WTC11 (cell line): ENCODE data around the gene ANO1. TPM values are rescaled to one million over a fixed set of nuclear protein-coding genes. Genes with fewer than 3 reads are reported as not detected.

ENCODE experiments used
- ATAC-seq: fragments of 200-7000 bp; cut with Tn5 transposase; 2 replicates; pipeline ENCODE4 v1.10.0; 2021; ENCODE audit warnings: mild to moderate bottlenecking, moderate library complexity
- CTCF ChIA-PET: fragments of 300-600 bp; sonication (Branson Sonifier 250); formaldehyde crosslinking; loops from one replicate; lab custom pipeline; 2021; ENCODE audit warnings: antibody characterized with exemption; lab: Charles Lee
- POLR2A ChIA-PET: fragments of 350-600 bp; sonication (Branson Sonifier 250); formaldehyde crosslinking; loops from one replicate; lab custom pipeline; 2021; ENCODE audit warnings: antibody characterized with exemption; lab: Charles Lee
- DNase-seq: peaks from one replicate; pipeline ENCODE4 v3.0.0; 2021; ENCODE audit warnings: low spot score
- H3K27ac Mint-ChIP-seq: 2 replicates; pipeline ENCODE4 v1.8.0; 2021; ENCODE audit warnings: mixed read lengths
- H3K27me3 Mint-ChIP-seq: 2 replicates; pipeline ENCODE4 v1.8.0; 2021; ENCODE audit warnings: low read depth, mild to moderate bottlenecking, moderate library complexity, mixed read lengths
- H3K36me3 Mint-ChIP-seq: 2 replicates; pipeline ENCODE4 v1.8.0; 2021; ENCODE audit warnings: mixed read lengths
- H3K4me1 Mint-ChIP-seq: 2 replicates; pipeline ENCODE4 v1.8.0; 2022; ENCODE audit warnings: mixed read lengths
- H3K4me3 Mint-ChIP-seq: 2 replicates; pipeline ENCODE4 v1.8.0; 2021; ENCODE audit warnings: mild to moderate bottlenecking, moderate library complexity, mixed read lengths
- H3K9me3 Mint-ChIP-seq: 2 replicates; pipeline ENCODE4 v1.8.0; 2021; ENCODE audit warnings: mixed read lengths
- E2F5 ChIP-seq: sonication (generic); formaldehyde crosslinking; IDR thresholded peaks from 2 replicates; pipeline ENCODE4 v1.8.1; 2022; ENCODE audit warnings: mild to moderate bottlenecking, moderate library complexity, missing genetic modification reagents
- ELF4 ChIP-seq: sonication (generic); formaldehyde crosslinking; IDR thresholded peaks from 2 replicates; pipeline ENCODE4 v1.8.1; 2022; ENCODE audit warnings: low read depth, mild to moderate bottlenecking, moderate library complexity, missing genetic modification reagents
- EMX1 ChIP-seq: fragments of 250-450 bp; sonication (Bioruptor Pico); IDR thresholded peaks from 2 replicates; pipeline ENCODE4 v1.8.0; 2021; ENCODE audit warnings: mild to moderate bottlenecking
- ETV6 ChIP-seq: sonication (generic); formaldehyde crosslinking; IDR thresholded peaks from 2 replicates; pipeline ENCODE4 v1.8.1; 2022; ENCODE audit warnings: mild to moderate bottlenecking, missing genetic modification reagents
- FOXK1 ChIP-seq: sonication (generic); formaldehyde crosslinking; IDR thresholded peaks from 2 replicates; pipeline ENCODE4 v1.8.0; 2022; ENCODE audit warnings: mild to moderate bottlenecking, moderate library complexity, missing genetic modification reagents
- FOXP1 ChIP-seq: sonication (generic); formaldehyde crosslinking; IDR thresholded peaks from 2 replicates; pipeline ENCODE4 v1.8.0; 2022; ENCODE audit warnings: missing genetic modification reagents, mild to moderate bottlenecking, moderate library complexity, borderline replicate concordance
- GABPB1 ChIP-seq: sonication (generic); formaldehyde crosslinking; IDR thresholded peaks from 2 replicates; pipeline ENCODE4 v1.8.1; 2023; ENCODE audit warnings: mild to moderate bottlenecking, missing genetic modification reagents
- JAZF1 ChIP-seq: fragments of 250-450 bp; sonication (Bioruptor Pico); IDR thresholded peaks from 2 replicates; pipeline ENCODE4 v1.9.0; 2021; ENCODE audit warnings: moderate library complexity, mild to moderate bottlenecking, inconsistent platforms
- MYBL2 ChIP-seq: sonication (generic); formaldehyde crosslinking; IDR thresholded peaks from 2 replicates; pipeline ENCODE4 v1.8.1; 2023; ENCODE audit warnings: mild to moderate bottlenecking, moderate library complexity, missing genetic modification reagents
- NFATC4 ChIP-seq: fragments of 250-450 bp; sonication (Bioruptor Pico); IDR thresholded peaks from 2 replicates; pipeline ENCODE4 v1.9.0; 2021; ENCODE audit warnings: mild to moderate bottlenecking
- NFE2L1 ChIP-seq: sonication (generic); formaldehyde crosslinking; IDR thresholded peaks from 2 replicates; pipeline ENCODE4 v1.8.1; 2023; ENCODE audit warnings: missing genetic modification reagents
- NR3C1 ChIP-seq: sonication (generic); formaldehyde crosslinking; conservative IDR thresholded peaks from 2 replicates; pipeline ENCODE4 v1.8.1; 2023; ENCODE audit warnings: low read depth, mild to moderate bottlenecking, missing genetic modification reagents
- OVOL2 ChIP-seq: fragments of 250-450 bp; sonication (Bioruptor Pico); IDR thresholded peaks from 2 replicates; pipeline ENCODE4 v1.9.0; 2021; ENCODE audit warnings: mild to moderate bottlenecking, borderline replicate concordance
- RORB ChIP-seq: fragments of 250-450 bp; sonication (Bioruptor Pico); IDR thresholded peaks from 2 replicates; pipeline ENCODE4 v1.9.0; 2021; ENCODE audit warnings: mild to moderate bottlenecking
- TCF7 ChIP-seq: sonication (generic); formaldehyde crosslinking; IDR thresholded peaks from 2 replicates; pipeline ENCODE4 v1.8.0; 2022; ENCODE audit warnings: mild to moderate bottlenecking, low read depth, missing genetic modification reagents, moderate library complexity
- ZNF138 ChIP-seq: sonication (generic); formaldehyde crosslinking; conservative IDR thresholded peaks from 2 replicates; pipeline ENCODE4 v1.8.1; 2022; ENCODE audit warnings: mild to moderate bottlenecking, moderate library complexity, missing genetic modification reagents
- ZNF232 ChIP-seq: sonication (generic); formaldehyde crosslinking; IDR thresholded peaks from 2 replicates; pipeline ENCODE4 v1.8.0; 2022; ENCODE audit warnings: mild to moderate bottlenecking, missing genetic modification reagents
- ZNF416 ChIP-seq: fragments of 250-450 bp; sonication (Bioruptor Pico); IDR thresholded peaks from 2 replicates; pipeline ENCODE4 v1.9.0; 2021; ENCODE audit warnings: mild to moderate bottlenecking, inconsistent platforms
- ZNF423 ChIP-seq: fragments of 250-450 bp; sonication (Bioruptor Pico); IDR thresholded peaks from 2 replicates; pipeline ENCODE4 v2.1.2; 2022; ENCODE audit warnings: mild to moderate bottlenecking, moderate library complexity
- ZSCAN18 ChIP-seq: fragments of 250-450 bp; sonication (Bioruptor Pico); IDR thresholded peaks from 2 replicates; pipeline ENCODE4 v2.1.2; 2022; ENCODE audit warnings: mild to moderate bottlenecking, moderate library complexity
- total RNA-seq: library from RNA; stranded (reverse); gene quantifications from 3 replicates; pipeline ENCODE4 v1.2.3, GENCODE V29; 2021
- TF ChIP-seq, protein P1 (sequence below): sonication (generic); formaldehyde crosslinking; IDR thresholded peaks from 2 replicates; pipeline ENCODE4 v1.8.1; 2023; ENCODE audit warnings: mild to moderate bottlenecking, missing genetic modification reagents, borderline replicate concordance
- TF ChIP-seq, protein P2 (sequence below): sonication (generic); formaldehyde crosslinking; IDR thresholded peaks from 2 replicates; pipeline ENCODE4 v1.8.1; 2023; ENCODE audit warnings: mild to moderate bottlenecking, missing genetic modification reagents, moderate library complexity
- TF ChIP-seq, protein P3 (sequence below): fragments of 250-450 bp; sonication (Bioruptor Pico); IDR thresholded peaks from 2 replicates; pipeline ENCODE4 v1.9.0; 2021; ENCODE audit warnings: moderate library complexity, mild to moderate bottlenecking, inconsistent platforms, borderline replicate concordance
- TF ChIP-seq, protein P4 (sequence below): sonication (generic); formaldehyde crosslinking; IDR thresholded peaks from 2 replicates; pipeline ENCODE4 v1.8.1; 2023; ENCODE audit warnings: mild to moderate bottlenecking, moderate library complexity, missing genetic modification reagents

The ANO1 gene
- total RNA-seq, 1 experiment from 2014 or later: 4.1 TPM

DNA sequence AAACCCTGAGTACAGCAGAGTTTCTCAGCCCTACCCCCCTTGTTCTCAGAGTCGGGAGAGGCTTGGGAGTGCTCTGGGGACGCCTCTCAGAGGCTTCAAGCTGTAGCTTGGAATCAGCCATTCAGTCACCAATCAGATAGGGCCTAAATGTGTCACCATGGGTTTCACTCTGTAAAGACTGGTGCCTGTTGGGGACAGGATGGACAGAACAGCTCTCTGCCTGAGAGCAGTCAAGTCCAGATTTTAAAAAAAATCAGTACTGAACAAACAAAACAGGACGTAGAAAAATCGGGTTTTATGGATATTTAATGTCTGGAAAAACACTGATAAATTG lies 126.3 kb downstream of the ANO1 start:
- no peak for TF ChIP-seq ZNF423
- Mint-ChIP-seq H3K9me3 (peaks cover 8% of the 10 kb centered on the region; the same call in 1 of the 2 replicates), H3K27ac (peak overlapping the region; percentile 92), H3K27me3 (0 out of 2 replicates have a peak, but pooled peaks cover 2% of the 10 kb centered on the region), H3K4me3 (peak overlapping the region; percentile 88), H3K4me1 (peaks cover 66% of the 10 kb centered on the region), H3K36me3 (peaks cover 43% of the 10 kb centered on the region)
- CTCF ChIA-PET: interaction anchor here (1.0 to 2.3 kb wide), 2 partner anchors 36 to 286 kb away, joined by 3 to 10 read pairs; no protein-coding TSS in a partner anchor
- ATAC-seq (no peak), DNase-seq (no peak)
- POLR2A ChIA-PET: interaction anchor here (0.6 kb wide), 1 partner anchor 153 kb away, joined by 3 read pairs; no protein-coding TSS in a partner anchor

DNA sequence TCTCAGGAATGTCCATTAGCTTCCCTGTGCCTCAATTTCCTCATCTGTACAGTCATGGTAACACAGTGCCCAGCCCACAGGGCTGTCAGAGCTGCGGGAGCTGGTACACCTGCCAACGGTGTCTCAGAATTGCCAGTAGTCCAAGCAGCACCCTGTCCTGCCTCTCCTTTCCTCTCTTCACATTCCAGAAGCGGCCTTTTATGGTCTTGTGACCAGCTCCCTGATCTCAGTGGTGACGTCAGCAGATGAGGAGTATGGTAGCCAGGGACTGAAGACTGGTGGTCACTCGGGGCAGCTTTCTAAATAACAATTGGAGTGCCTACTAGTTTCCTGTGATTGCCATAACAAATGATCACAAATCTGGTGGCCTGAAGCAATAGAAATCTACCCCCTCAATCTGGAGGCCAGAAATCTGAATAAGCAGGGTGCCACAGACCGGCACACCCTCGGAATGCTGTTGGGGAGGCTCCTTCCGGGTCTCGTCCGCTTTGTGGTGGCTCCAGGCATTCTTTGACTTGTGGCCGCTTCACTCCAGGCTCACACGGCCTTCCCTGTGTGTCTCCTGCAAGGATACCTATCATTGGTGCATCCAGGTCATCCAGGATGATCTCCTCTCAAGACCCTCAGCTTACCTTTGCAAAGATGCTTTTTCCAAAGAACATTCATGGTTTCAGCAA lies 127.1 kb downstream of the ANO1 start:
- ChIA-PET CTCF (interaction anchor here (2.3 kb wide), 1 partner anchor 286 kb away, joined by 10 read pairs; no protein-coding TSS in a partner anchor), POLR2A (no interaction called here)
- H3K27ac Mint-ChIP-seq: peak overlapping the region; percentile 92
- peak overlapping the region; percentile 88 for H3K4me3 Mint-ChIP-seq
- ATAC-seq (no peak), DNase-seq (no peak)
- H3K27me3 Mint-ChIP-seq: 0 out of 2 replicates have a peak, but pooled peaks cover 2% of the 10 kb centered on the region
- H3K36me3 Mint-ChIP-seq: peaks cover 43% of the 10 kb centered on the region
- H3K9me3 Mint-ChIP-seq: peaks cover 4% of the 10 kb centered on the region; the same call in 1 of the 2 replicates
- peaks cover 66% of the 10 kb centered on the region for H3K4me1 Mint-ChIP-seq
- TF ChIP-seq, protein P1, sequence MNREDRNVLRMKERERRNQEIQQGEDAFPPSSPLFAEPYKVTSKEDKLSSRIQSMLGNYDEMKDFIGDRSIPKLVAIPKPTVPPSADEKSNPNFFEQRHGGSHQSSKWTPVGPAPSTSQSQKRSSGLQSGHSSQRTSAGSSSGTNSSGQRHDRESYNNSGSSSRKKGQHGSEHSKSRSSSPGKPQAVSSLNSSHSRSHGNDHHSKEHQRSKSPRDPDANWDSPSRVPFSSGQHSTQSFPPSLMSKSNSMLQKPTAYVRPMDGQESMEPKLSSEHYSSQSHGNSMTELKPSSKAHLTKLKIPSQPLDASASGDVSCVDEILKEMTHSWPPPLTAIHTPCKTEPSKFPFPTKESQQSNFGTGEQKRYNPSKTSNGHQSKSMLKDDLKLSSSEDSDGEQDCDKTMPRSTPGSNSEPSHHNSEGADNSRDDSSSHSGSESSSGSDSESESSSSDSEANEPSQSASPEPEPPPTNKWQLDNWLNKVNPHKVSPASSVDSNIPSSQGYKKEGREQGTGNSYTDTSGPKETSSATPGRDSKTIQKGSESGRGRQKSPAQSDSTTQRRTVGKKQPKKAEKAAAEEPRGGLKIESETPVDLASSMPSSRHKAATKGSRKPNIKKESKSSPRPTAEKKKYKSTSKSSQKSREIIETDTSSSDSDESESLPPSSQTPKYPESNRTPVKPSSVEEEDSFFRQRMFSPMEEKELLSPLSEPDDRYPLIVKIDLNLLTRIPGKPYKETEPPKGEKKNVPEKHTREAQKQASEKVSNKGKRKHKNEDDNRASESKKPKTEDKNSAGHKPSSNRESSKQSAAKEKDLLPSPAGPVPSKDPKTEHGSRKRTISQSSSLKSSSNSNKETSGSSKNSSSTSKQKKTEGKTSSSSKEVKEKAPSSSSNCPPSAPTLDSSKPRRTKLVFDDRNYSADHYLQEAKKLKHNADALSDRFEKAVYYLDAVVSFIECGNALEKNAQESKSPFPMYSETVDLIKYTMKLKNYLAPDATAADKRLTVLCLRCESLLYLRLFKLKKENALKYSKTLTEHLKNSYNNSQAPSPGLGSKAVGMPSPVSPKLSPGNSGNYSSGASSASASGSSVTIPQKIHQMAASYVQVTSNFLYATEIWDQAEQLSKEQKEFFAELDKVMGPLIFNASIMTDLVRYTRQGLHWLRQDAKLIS (CRISPR knock-in tag): no peak
- no peak for TF ChIP-seq ZNF416 (CRISPR knock-in tag)
- no peak for TF ChIP-seq E2F5
- TF ChIP-seq MYBL2 (CRISPR knock-in tag): no peak
- TF ChIP-seq NFE2L1 (CRISPR knock-in tag): no peak
- no peak for TF ChIP-seq FOXK1
- no peak for TF ChIP-seq NFATC4
- TF ChIP-seq, protein P2, sequence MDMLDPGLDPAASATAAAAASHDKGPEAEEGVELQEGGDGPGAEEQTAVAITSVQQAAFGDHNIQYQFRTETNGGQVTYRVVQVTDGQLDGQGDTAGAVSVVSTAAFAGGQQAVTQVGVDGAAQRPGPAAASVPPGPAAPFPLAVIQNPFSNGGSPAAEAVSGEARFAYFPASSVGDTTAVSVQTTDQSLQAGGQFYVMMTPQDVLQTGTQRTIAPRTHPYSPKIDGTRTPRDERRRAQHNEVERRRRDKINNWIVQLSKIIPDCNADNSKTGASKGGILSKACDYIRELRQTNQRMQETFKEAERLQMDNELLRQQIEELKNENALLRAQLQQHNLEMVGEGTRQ (CRISPR knock-in tag): no peak
- TF ChIP-seq, protein P3, sequence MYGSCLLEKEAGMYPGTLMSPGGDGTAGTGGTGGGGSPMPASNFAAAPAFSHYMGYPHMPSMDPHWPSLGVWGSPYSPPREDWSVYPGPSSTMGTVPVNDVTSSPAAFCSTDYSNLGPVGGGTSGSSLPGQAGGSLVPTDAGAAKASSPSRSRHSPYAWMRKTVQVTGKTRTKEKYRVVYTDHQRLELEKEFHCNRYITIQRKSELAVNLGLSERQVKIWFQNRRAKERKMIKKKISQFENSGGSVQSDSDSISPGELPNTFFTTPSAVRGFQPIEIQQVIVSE (CRISPR knock-in tag): no peak

- DNase-seq (no peak), ATAC-seq (no peak)
- peaks cover 43% of the 10 kb centered on the region for H3K36me3 Mint-ChIP-seq
- peaks cover 71% of the 10 kb centered on the region for H3K4me1 Mint-ChIP-seq
- H3K4me3 Mint-ChIP-seq: peak overlapping the region; percentile 88
- CTCF ChIA-PET: no interaction called here
- H3K27ac Mint-ChIP-seq: peak overlapping the region; percentile 92
- H3K27me3 Mint-ChIP-seq: no peaks in the 10 kb centered on the region
- POLR2A ChIA-PET: no interaction called here
- H3K9me3 Mint-ChIP-seq: no peaks in the 10 kb centered on the region
- TF ChIP-seq ELF4 (CRISPR knock-in tag): no peak
- no peak for TF ChIP-seq NR3C1 (CRISPR knock-in tag)
- TF ChIP-seq OVOL2 (CRISPR knock-in tag): no peak
- no peak for TF ChIP-seq JAZF1 (CRISPR knock-in tag)
- TF ChIP-seq TCF7 (CRISPR knock-in tag): no peak
- no peak for TF ChIP-seq FOXP1 (CRISPR knock-in tag)
- no peak for TF ChIP-seq ZNF232
- no peak for TF ChIP-seq MYBL2 (CRISPR knock-in tag)
- TF ChIP-seq ETV6 (CRISPR knock-in tag): no peak
- TF ChIP-seq RORB: no peak
- no peak for TF ChIP-seq ZSCAN18
- no peak for TF ChIP-seq EMX1 (CRISPR knock-in tag)
- TF ChIP-seq ZNF138: no peak
- TF ChIP-seq GABPB1 (CRISPR knock-in tag): no peak
- TF ChIP-seq, protein P4, sequence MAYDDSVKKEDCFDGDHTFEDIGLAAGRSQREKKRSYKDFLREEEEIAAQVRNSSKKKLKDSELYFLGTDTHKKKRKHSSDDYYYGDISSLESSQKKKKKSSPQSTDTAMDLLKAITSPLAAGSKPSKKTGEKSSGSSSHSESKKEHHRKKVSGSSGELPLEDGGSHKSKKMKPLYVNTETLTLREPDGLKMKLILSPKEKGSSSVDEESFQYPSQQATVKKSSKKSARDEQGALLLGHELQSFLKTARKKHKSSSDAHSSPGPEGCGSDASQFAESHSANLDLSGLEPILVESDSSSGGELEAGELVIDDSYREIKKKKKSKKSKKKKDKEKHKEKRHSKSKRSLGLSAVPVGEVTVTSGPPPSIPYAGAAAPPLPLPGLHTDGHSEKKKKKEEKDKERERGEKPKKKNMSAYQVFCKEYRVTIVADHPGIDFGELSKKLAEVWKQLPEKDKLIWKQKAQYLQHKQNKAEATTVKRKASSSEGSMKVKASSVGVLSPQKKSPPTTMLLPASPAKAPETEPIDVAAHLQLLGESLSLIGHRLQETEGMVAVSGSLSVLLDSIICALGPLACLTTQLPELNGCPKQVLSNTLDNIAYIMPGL: no peak
Observed at GRCh38 chr11:70205766-70206165, 127.6 kb downstream of the ANO1 start.
